ENCODE results near the gene ACVR2B. TPM values are rescaled to one million over a fixed set of nuclear protein-coding genes. Genes with fewer than 3 reads are reported as not detected.
A peak's percentile ranks its signal among the peaks of the same experiment; 100 is the strongest.

ACVR2B gene
- total RNA-seq, 2 donors from 2014 or later: 108 to 112 TPM

DNA sequence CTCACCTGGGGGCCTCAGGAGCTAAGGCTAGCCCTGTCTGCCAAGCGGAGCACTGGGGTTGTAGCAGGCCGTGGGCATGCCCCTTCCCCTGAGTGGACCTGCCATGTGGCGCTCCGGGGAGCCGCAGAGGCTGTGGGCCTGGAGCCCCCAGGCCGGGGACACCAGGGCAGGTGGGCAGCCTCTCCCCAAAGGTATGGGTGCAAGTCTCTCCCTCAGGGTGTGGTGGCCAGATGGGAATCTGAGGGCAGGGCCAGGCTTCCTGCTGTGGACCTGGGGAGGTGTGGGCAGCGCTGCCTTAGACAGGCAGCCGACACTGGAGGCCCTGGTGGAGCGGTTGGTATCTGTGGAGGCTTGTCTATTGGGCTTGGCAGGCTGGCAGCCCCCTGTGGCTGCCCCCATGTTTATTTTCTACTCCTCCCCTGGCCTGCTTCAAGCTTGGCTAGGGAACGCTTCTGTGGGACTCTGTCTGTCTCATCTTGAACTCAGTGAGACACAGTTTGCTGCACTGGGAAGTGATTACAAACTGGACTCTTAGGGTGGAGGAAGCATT lies 5.9 kb downstream of the ACVR2B start:
- Mint-ChIP-seq H3K9me3 (peaks cover 5% of the 10 kb centered on the region), H3K36me3 (ENCODE audit: low read depth) (peaks cover 9% of the 10 kb centered on the region), H3K4me1 (peaks cover 31% of the 10 kb centered on the region), H3K27ac (no peak overlapping the region), H3K27me3 (ENCODE audit: insufficient read depth) (no peaks in the 10 kb centered on the region), H3K4me3 (no peak overlapping the region)
- no peak for DNase-seq
- Histone ChIP-seq H3K9ac (ENCODE audit: extremely low read depth, low read length, poor library complexity, severe bottlenecking) (peak overlapping the region; percentile 3), H3K36me3 (ENCODE audit: control insufficient read depth, insufficient read depth, low read length) (peaks cover 3% of the 10 kb centered on the region), H3K9me3 (ENCODE audit: control insufficient read depth, low read length) (peaks cover 8% of the 10 kb centered on the region), H3K27ac (ENCODE audit: low read depth, low read length) (no peak overlapping the region), H3K4me1 (ENCODE audit: control insufficient read depth, insufficient read depth, low read length) (peaks cover 9% of the 10 kb centered on the region), H3K4me3 (ENCODE audit: low read length) (no peak overlapping the region), H3K27me3 (ENCODE audit: control insufficient read depth, insufficient read depth, low read length, poor library complexity, severe bottlenecking) (no peaks in the 10 kb centered on the region)
- TF ChIP-seq, protein P1, sequence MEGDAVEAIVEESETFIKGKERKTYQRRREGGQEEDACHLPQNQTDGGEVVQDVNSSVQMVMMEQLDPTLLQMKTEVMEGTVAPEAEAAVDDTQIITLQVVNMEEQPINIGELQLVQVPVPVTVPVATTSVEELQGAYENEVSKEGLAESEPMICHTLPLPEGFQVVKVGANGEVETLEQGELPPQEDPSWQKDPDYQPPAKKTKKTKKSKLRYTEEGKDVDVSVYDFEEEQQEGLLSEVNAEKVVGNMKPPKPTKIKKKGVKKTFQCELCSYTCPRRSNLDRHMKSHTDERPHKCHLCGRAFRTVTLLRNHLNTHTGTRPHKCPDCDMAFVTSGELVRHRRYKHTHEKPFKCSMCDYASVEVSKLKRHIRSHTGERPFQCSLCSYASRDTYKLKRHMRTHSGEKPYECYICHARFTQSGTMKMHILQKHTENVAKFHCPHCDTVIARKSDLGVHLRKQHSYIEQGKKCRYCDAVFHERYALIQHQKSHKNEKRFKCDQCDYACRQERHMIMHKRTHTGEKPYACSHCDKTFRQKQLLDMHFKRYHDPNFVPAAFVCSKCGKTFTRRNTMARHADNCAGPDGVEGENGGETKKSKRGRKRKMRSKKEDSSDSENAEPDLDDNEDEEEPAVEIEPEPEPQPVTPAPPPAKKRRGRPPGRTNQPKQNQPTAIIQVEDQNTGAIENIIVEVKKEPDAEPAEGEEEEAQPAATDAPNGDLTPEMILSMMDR (conservative IDR thresholded peaks at IDR 0.05): no peak
- 94 to 96% methylated on average over 5 to 10 of the region's 10 CpGs for WGBS, 2 experiments (ENCODE audit: insufficient coverage in 1 of 2, insufficient read length in 1 of 2)

DNA sequence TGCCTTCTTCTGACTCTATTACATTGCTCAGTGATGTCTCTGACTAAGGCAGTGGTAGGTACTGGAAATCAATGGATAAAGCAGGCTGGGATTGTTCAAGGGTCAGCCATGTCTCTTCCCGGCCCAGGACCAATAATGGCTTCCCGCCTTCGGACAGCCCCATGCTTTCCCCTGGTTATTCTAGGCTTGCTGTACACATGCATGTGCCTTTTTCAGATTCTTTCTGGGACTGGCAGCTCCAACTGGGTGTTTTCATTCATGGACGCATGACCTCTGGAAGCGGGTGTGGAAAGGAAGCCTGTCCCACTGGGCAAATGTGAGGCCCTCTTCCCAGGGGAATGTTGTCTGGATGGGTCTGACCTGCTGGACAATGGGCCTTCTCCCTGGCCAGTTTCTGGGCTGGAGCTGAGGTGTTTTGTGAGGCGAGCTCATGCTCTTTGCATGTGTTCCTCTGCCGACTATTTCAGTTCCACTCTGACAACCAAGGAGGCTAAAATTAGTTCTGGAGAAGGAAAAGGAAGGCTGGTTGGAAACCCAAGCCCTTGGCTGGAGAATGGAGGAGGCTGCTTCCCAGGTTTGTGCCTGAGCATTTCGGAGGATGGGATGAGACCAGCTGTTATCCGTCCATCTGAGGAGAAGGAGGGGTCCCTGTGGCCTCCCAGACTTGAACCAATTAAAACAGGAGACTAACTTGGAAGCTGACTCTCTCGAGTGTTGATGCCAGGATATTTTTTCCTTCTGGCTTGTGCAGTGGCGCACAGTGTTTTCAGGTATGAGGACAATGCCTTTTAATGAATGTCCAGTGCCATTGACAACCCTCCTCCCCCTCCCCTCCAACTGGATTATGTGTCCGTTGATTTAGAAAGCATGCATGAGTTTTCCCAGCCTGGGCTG lies 6.9 kb downstream of the ACVR2B start:
- DNase-seq: no peak
- Histone ChIP-seq H3K9ac (ENCODE audit: extremely low read depth, low read length, poor library complexity, severe bottlenecking) (no peak overlapping the region), H3K27ac (ENCODE audit: low read depth, low read length) (no peak overlapping the region), H3K27me3 (ENCODE audit: control insufficient read depth, insufficient read depth, low read length, poor library complexity, severe bottlenecking) (no peaks in the 10 kb centered on the region), H3K36me3 (ENCODE audit: control insufficient read depth, insufficient read depth, low read length) (peaks cover 3% of the 10 kb centered on the region), H3K9me3 (ENCODE audit: control insufficient read depth, low read length) (peaks cover 19% of the 10 kb centered on the region), H3K4me1 (ENCODE audit: control insufficient read depth, insufficient read depth, low read length) (peaks cover 9% of the 10 kb centered on the region), H3K4me3 (ENCODE audit: low read length) (no peak overlapping the region)
- peaks cover 10% of the 10 kb centered on the region for H3K9me3 Mint-ChIP-seq
- H3K4me3 Mint-ChIP-seq: no peak overlapping the region
- no peaks in the 10 kb centered on the region for H3K27me3 Mint-ChIP-seq (ENCODE audit: insufficient read depth)
- WGBS, 2 experiments (ENCODE audit: insufficient coverage in 1 of 2, insufficient read length in 1 of 2): 93 to 94% methylated on average over 12 of the region's 12 CpGs
- H3K4me1 Mint-ChIP-seq: peaks cover 31% of the 10 kb centered on the region
- TF ChIP-seq, protein P1 (conservative IDR thresholded peaks at IDR 0.05): no peak
- H3K36me3 Mint-ChIP-seq (ENCODE audit: low read depth): peaks cover 13% of the 10 kb centered on the region
- H3K27ac Mint-ChIP-seq: no peak overlapping the region

DNA sequence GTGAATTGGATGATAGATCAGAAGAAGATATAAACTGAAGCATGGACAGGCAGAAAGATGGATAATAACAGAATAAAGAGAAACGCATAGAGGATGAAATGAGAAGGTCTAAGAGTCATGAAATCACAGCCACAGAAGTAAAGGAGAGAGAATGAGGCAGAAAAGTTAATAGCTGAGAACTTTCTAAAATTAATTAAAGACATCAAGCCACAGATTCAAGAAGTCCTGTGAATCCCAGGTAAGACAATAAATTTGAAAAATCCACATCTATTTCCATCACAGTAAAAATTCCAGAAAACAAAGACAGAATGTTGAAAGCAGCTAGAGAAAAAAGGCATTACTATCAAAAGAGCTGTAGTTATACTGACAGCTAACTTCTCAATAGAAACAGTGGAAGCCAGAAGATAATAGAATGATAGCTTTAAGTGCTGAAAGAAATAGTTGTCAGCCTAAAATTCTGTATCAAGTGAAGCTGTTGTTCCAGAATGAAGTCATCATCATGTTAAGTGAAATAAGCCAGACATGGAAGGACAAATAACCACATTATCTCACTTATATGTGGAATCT lies 12.0 kb downstream of the ACVR2B start:
- Histone ChIP-seq H3K9ac (ENCODE audit: extremely low read depth, low read length, poor library complexity, severe bottlenecking) (no peak overlapping the region), H3K4me3 (ENCODE audit: low read length) (peak overlapping the region; percentile 45), H3K27me3 (ENCODE audit: control insufficient read depth, insufficient read depth, low read length, poor library complexity, severe bottlenecking) (no peaks in the 10 kb centered on the region), H3K27ac (ENCODE audit: low read depth, low read length) (no peak overlapping the region), H3K36me3 (ENCODE audit: control insufficient read depth, insufficient read depth, low read length) (peaks cover 19% of the 10 kb centered on the region), H3K4me1 (ENCODE audit: control insufficient read depth, insufficient read depth, low read length) (no peaks in the 10 kb centered on the region), H3K9me3 (ENCODE audit: control insufficient read depth, low read length) (peaks cover 65% of the 10 kb centered on the region)
- no peak overlapping the region for H3K4me3 Mint-ChIP-seq
- no peak overlapping the region for H3K27ac Mint-ChIP-seq
- H3K9me3 Mint-ChIP-seq: peaks cover 58% of the 10 kb centered on the region
- no peaks in the 10 kb centered on the region for H3K27me3 Mint-ChIP-seq (ENCODE audit: insufficient read depth)
- TF ChIP-seq, protein P1 (conservative IDR thresholded peaks at IDR 0.05): no peak
- H3K4me1 Mint-ChIP-seq: no peaks in the 10 kb centered on the region
- DNase-seq: no peak
- peaks cover 50% of the 10 kb centered on the region for H3K36me3 Mint-ChIP-seq (ENCODE audit: low read depth)
- 100% methylated on average over 1 of the region's 1 CpG for WGBS, 2 experiments (ENCODE audit: insufficient coverage in 1 of 2, insufficient read length in 1 of 2)
